Stimulated activated CD4-positive, alpha-beta T cell treated with anti-CD3 and anti-CD28 coated beads, Interleukin-15, amount 100 ng/mL, for 24 hours (primary cell): ENCODE measurements around the gene SLC5A11.
"Not testable (repeated sequence)": the region's sequence is repeated elsewhere in the genome, so short reads cannot be mapped to it uniquely, and the experiment has no call there.

Experiments used
- DNase-seq: peaks from one replicate; pipeline ENCODE4 v3.0.0-alpha.2; 2020

SLC5A11 gene

GRCh38 chr16:24863582-24864437, 18.0 kb downstream of the SLC5A11 start:
- no peak for DNase-seq

GRCh38 chr16:24869033-24869432, 23.3 kb downstream of the SLC5A11 start:
- DNase-seq, result no peak

- DNase-seq, result no peak
These were observed 26.1 kb downstream of the SLC5A11 start for GRCh38 chr16:24871891-24872290.

- DNase-seq, result no peak
These were observed 27.3 kb downstream of the SLC5A11 start for GRCh38 chr16:24873028-24873427.

GRCh38 chr16:24875466-24875865, 29.7 kb downstream of the SLC5A11 start:
- no peak for DNase-seq

- no peak for DNase-seq
These were observed 30.5 kb downstream of the SLC5A11 start for GRCh38 chr16:24876231-24876630.

GRCh38 chr16:24879684-24880083, 33.9 kb downstream of the SLC5A11 start:
- no peak for DNase-seq

GRCh38 chr16:24883714-24884151, 38.0 kb downstream of the SLC5A11 start:
- no peak for DNase-seq

- DNase-seq, result no peak
These were observed 41.7 kb downstream of the SLC5A11 start for GRCh38 chr16:24887472-24887871.

GRCh38 chr16:24890746-24891145, 45.0 kb downstream of the SLC5A11 start:
- DNase-seq, result no peak

GRCh38 chr16:24896439-24896838, 50.7 kb downstream of the SLC5A11 start:
- no peak for DNase-seq

GRCh38 chr16:24897522-24897921, 51.8 kb downstream of the SLC5A11 start:
- not testable (repeated sequence) for DNase-seq

- DNase-seq, result no peak
These were observed 54.5 kb downstream of the SLC5A11 start for GRCh38 chr16:24900230-24900629.

GRCh38 chr16:24906199-24906808, 60.5 kb downstream of the SLC5A11 start:
- DNase-seq, result no peak

GRCh38 chr16:24906901-24907300, 61.1 kb downstream of the SLC5A11 start:
- DNase-seq, result no peak

- DNase-seq, result no peak
These were observed 63.0 kb downstream of the SLC5A11 start for GRCh38 chr16:24908716-24909115.

- DNase-seq, result no peak
These were observed 64.1 kb downstream of the SLC5A11 start for GRCh38 chr16:24909856-24910255.

- DNase-seq, result no peak
These were observed 69.3 kb downstream of the SLC5A11 start for GRCh38 chr16:24915019-24915418.

GRCh38 chr16:24915576-24915975, 69.8 kb downstream of the SLC5A11 start:
- no peak for DNase-seq

- DNase-seq, result no peak
These were observed 71.5 kb downstream of the SLC5A11 start for GRCh38 chr16:24917236-24917635.

- DNase-seq, result no peak
These were observed 72.1 kb downstream of the SLC5A11 start for GRCh38 chr16:24917891-24918290.

GRCh38 chr16:24918641-24919040, 72.9 kb downstream of the SLC5A11 start:
- no peak for DNase-seq

GRCh38 chr16:24919536-24919935, 73.8 kb downstream of the SLC5A11 start:
- DNase-seq, result no peak

GRCh38 chr16:24920568-24920967, 74.8 kb downstream of the SLC5A11 start:
- no peak for DNase-seq
